ENCODE results near the gene ACLY.

Gene ACLY

DNA sequence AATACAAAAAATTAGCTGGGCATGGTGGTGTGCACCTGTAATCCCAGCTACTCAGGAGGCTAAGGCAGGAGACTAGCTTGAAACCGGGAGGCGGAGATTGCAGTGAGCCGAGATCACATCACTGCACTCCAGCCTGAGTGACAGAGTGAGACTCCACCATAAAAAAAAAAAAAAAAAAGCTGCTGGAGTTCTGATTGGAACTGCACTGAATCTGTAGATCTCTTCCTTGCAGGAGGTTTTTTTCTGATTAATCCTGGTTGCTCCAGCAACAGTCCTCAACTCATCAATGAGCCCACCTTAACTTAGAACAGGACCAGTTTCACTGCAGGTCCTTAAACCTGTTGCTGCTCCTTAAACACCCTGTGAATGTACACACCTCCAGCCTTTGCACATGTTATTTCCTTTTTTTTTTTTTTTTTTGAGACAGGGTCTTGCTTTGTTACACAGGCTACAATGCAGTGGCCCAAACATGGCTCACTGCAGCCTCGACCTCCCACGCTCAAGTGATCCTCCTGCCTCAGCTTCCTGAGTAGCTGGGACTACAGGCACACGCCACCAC is 10.0 kb upstream of the ACLY start:
- TF ChIP-seq, protein P1, sequence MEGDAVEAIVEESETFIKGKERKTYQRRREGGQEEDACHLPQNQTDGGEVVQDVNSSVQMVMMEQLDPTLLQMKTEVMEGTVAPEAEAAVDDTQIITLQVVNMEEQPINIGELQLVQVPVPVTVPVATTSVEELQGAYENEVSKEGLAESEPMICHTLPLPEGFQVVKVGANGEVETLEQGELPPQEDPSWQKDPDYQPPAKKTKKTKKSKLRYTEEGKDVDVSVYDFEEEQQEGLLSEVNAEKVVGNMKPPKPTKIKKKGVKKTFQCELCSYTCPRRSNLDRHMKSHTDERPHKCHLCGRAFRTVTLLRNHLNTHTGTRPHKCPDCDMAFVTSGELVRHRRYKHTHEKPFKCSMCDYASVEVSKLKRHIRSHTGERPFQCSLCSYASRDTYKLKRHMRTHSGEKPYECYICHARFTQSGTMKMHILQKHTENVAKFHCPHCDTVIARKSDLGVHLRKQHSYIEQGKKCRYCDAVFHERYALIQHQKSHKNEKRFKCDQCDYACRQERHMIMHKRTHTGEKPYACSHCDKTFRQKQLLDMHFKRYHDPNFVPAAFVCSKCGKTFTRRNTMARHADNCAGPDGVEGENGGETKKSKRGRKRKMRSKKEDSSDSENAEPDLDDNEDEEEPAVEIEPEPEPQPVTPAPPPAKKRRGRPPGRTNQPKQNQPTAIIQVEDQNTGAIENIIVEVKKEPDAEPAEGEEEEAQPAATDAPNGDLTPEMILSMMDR (IDR thresholded peaks at IDR 0.05; ENCODE audit: insufficient read depth, low read length, poor library complexity, severe bottlenecking): no peak
- Histone ChIP-seq H3K27me3 (replicated peaks; ENCODE audit: control insufficient read depth, insufficient read depth, low read length) (no peaks in the 10 kb centered on the region), H3K4me3 (replicated peaks; ENCODE audit: low read depth, low read length) (peak overlapping the region; percentile 0; the same call in 1 of the 2 replicates), H3K36me3 (ENCODE audit: control insufficient read depth, insufficient read depth, low read length) (no peaks in the 10 kb centered on the region)
- DNase-seq (ENCODE audit: extremely low read depth, insufficient read length): no peak

DNA sequence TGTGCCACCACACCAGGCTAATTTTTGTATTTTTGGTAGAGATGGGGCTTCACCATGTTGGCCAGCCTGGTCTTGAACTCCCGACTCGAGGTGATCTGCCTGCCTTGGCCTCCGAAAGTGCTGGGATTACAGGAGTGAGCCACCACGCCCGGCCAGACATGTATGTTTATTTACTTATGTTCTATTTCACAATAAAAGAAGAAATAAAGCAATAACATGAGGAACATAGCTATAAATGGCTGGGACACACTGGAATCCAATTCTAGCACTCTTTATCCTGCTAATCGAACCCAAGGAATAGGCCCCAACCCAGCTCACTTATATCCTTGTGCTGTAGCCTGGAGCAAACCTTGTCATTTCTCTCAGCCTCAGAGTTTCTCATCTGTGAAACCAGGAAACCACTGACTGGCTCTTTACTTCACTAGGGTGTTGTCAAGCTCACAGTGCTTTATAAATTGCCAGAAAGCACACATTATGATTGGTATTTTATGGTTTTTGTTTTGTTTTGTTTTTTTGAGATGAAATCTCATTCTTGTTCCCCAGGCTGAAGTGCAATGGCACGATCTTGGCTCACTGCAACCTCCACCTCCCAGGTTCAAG is 7.3 kb upstream of the ACLY start:
- TF ChIP-seq, protein P1 (IDR thresholded peaks at IDR 0.05; ENCODE audit: insufficient read depth, low read length, poor library complexity, severe bottlenecking): no peak
- H3K4me3 ChIP-seq (replicated peaks; ENCODE audit: low read depth, low read length): no peak overlapping the region
- DNase-seq (ENCODE audit: extremely low read depth, insufficient read length): no peak
- no peaks in the 10 kb centered on the region for H3K36me3 ChIP-seq (ENCODE audit: control insufficient read depth, insufficient read depth, low read length)
- H3K27me3 ChIP-seq (replicated peaks; ENCODE audit: control insufficient read depth, insufficient read depth, low read length): no peaks in the 10 kb centered on the region

DNA sequence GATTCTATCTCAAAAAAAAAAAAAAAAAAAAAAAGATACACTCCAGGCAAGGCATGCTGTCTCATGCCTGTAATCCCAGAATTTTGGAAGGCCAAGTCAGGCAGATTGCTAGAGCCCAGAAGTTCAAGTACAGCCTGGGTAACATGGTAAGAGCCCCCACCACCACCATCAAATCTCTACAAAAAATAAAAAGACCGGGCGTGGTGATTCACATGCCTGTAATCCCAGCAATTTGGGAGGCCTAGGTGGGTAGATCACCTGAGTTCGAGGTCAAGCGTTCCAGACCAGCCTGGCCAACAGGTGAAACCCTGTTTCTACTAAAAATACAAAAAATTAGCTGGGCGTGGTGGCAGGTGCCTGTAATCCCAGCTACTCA is 1.8 kb upstream of the ACLY start:
- Histone ChIP-seq H3K27me3 (replicated peaks; ENCODE audit: control insufficient read depth, insufficient read depth, low read length) (no peaks in the 10 kb centered on the region), H3K36me3 (ENCODE audit: control insufficient read depth, insufficient read depth, low read length) (no peaks in the 10 kb centered on the region), H3K4me3 (replicated peaks; ENCODE audit: low read depth, low read length) (no peak overlapping the region)
- no peak for DNase-seq (ENCODE audit: extremely low read depth, insufficient read length)
- TF ChIP-seq, protein P1 (IDR thresholded peaks at IDR 0.05; ENCODE audit: insufficient read depth, low read length, poor library complexity, severe bottlenecking): no peak

DNA sequence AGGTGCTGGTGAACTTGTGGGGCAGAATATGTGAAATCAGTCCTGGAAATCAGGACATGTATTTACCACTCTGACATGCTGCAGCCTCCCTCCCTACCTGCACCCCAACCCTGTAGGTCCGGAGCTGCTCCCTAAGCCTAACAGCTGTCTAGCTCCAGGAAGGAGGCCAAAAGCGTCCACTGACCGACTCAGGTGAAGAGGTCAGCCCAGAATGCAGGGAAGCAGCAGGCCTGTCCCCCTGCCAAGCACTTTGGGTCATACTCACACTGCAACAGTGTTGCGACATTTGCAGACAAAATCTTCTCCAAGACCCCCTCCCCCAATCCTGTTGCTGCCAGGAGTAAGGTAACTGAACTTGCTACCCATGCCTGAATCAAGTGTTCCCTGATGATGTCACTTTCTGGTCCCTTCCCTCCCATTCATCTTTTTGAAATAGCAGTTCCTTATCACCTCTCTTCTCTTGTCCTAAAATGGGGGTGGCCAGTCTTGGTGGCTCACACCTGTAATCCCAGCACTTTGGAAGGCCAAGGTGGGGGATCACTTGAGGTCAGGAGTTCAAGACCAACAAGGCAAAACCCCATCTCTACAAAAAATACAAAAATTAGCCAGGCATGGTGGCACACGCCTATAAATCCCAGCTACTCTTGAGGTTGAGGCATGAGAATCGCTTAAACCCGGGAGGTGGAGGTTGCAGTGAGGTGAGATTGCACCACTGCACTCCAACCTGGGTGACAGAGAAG is 1.3 kb upstream of the ACLY start:
- no peaks in the 10 kb centered on the region for H3K27me3 ChIP-seq (replicated peaks; ENCODE audit: control insufficient read depth, insufficient read depth, low read length)
- peaks cover 3% of the 10 kb centered on the region for H3K36me3 ChIP-seq (ENCODE audit: control insufficient read depth, insufficient read depth, low read length)
- H3K4me3 ChIP-seq (replicated peaks; ENCODE audit: low read depth, low read length): no peak overlapping the region
- no peak for DNase-seq (ENCODE audit: extremely low read depth, insufficient read length)
- TF ChIP-seq, protein P1 (IDR thresholded peaks at IDR 0.05; ENCODE audit: insufficient read depth, low read length, poor library complexity, severe bottlenecking): no peak

DNA sequence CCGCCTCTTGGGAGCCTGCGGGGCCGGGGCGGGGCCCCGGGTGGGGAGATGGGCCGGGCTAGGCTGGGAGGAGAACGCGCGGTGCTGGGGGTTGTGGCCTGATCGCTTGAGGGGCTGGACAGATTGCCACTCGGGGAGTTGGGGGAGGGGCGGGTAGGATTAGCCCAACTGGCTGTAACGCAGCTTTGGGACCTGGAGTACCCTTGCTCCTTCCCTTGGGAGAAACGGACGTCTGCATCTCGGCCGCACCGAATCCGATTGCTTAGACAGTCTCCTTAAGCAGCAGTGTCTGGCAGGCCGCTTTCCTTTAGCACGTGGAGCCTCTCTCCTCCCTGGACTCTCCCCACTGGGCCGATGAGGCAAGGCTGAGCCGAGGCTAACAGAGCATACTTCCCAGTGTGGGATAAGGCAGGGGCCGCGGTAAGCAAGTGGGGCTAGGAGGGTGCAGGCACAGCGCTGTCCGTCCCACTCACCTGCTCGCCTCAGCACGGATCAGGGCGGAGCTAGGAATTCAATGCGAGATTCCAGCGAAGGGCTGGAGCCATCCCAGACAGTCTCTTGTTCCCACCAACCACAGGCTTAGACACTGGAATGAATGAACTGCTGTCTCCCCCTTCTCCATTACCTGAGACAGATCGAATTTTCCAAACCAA is 540 bp upstream of the ACLY start:
- H3K27me3 ChIP-seq (replicated peaks; ENCODE audit: control insufficient read depth, insufficient read depth, low read length): no peaks in the 10 kb centered on the region

More for the DNA sequence above, 540 bp upstream of the ACLY start:
- DNase-seq (ENCODE audit: extremely low read depth, insufficient read length): no peak
- peaks cover 5% of the 10 kb centered on the region for H3K36me3 ChIP-seq (ENCODE audit: control insufficient read depth, insufficient read depth, low read length)
- TF ChIP-seq, protein P1 (IDR thresholded peaks at IDR 0.05; ENCODE audit: insufficient read depth, low read length, poor library complexity, severe bottlenecking): no peak
- H3K4me3 ChIP-seq (replicated peaks; ENCODE audit: low read depth, low read length): peak overlapping the region; percentile 52

Measured in GM06990 (cell line).